Measurements from ENCODE around the gene PKNOX2.

Gene PKNOX2

DNA sequence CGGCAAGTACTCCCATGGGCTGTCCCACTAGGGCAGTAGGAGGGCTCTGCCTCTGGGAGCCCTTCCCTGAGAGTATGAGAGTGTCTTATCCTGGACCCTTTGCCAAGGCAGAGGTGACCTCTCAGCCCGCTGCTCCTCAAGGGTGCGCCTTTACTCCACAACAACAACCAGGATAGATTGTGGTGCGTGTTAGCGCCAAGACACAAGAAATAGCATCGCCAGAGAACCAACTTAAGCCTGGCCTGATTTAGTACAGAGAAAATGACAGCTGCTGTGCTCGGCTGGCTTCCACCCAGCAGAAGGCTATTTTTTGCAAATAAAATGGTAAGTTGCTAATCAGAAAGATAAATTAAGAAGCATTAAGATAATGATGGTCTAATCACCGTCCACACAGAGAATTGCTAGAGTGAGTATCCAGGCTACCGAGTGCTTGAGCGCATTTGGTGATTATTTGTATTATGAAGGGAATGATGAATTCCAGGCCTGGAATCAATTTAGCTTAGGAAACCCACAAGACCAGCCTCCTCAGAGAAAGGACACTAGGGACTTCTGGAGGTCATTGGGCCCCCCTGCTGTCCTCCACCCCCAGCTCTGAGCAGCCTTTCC is 119.8 kb downstream of the PKNOX2 start:
- DNase-seq (ENCODE audit: low read depth in 2 of 2): no peak

DNA sequence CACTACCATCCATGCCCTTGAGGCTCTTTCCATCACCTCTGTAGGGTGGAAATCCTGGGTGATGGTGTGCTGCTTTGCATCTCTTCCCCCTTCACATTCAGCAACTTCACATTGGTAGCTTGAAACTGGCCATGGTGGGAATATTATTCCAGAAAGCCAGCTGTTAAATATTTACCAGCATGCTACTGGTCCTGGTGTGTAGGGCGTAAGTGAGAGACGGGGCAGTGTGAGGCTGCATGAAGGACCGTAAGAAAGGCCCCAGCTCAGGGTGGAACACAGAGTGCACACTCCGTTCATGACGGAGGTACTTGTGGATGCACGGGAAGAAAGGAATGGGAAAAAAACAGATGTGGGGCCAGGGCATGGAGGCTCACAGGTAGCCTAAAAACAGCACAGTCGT is 121.3 kb downstream of the PKNOX2 start:
- DNase-seq (ENCODE audit: low read depth in 2 of 2): no peak

DNA sequence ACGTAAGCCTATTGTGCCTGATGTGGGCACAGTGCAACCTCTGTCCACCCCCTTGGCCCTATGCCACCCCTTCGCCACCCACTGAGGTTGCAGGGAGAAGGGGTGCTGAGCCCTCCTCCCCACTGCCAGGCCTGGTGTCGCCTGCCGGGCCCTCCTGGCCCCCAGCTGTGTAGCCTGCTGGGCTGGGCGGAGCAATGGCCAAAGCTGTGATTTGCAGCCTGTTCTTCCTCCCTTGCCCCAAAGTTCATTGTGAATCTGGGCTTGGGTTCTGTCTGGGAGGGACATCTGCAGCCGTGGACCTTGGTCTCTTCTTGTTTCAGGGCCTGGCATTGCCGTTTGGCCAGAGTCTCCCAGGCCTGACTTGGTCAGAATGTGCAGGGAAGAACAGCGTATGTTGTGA is 121.9 kb downstream of the PKNOX2 start:
- DNase-seq (ENCODE audit: low read depth in 2 of 2): no peak

DNA sequence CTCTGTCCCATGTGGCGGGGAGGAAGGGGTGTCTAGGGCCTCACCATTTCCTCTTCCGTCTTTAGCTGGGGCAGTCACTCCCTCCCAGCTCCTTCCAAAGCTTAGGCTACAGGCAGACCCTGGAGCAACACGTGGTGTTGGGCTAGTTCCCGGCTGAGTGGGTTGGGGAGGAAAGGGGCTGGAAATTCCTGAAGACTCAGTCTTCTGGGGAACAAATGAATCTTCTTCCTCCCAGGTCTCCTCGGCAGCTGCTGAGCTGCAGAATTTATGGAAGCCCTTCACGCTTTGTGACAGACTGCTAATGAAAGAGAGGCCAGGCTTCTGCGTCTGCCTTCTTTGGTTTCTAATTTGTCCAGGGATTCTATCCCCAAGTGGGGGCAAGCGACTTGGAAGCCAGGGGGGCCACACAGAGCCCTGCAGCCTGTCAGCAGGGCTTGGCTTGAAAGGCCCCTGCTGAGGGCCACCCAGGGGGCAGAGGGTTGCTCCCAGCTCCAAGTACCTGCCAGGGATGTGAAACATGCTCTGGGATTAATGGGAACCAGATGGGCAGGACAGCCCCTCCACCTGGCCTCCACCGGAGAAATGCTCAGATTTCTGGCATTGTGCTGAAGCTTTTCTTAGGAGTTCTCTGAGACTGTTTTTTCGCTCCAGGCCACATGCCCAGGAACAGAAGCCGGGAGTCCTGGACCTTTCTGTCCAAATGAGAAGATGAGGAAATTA is 123.1 kb downstream of the PKNOX2 start:
- DNase-seq (ENCODE audit: low read depth in 2 of 2): no peak

DNA sequence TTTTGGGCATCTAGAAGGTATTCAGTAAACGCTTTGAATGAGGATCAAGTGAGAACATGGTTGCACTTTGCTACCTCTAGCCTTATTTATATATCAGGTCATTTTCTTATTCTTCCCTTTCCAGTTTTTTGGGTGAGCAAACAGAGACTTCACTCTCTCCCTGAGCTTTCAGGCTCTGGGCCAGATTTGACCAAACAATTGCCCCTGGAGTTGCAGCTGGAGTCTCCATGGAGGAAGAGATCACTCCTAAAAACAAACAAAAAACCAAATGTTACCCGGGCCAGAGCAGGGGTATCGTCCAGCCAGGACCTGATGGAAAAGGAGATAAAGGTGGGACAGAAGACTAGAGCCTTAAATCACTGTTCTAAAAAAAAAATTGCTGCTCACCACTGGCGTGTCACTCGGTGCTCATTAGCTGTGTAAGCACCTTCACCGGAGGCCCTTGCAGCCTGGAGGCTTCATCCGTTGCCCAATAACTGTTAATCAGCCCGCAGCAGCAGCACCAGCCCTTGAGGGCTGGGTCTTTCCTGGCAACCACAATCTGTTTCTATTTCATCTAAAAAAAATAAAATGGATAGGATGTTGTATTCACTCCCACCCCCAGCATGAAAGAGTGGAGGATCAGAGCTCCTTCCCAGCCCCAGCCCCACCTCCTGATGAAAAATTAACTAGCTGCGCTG is 125.0 kb downstream of the PKNOX2 start:
- DNase-seq (ENCODE audit: low read depth in 2 of 2): no peak

DNA sequence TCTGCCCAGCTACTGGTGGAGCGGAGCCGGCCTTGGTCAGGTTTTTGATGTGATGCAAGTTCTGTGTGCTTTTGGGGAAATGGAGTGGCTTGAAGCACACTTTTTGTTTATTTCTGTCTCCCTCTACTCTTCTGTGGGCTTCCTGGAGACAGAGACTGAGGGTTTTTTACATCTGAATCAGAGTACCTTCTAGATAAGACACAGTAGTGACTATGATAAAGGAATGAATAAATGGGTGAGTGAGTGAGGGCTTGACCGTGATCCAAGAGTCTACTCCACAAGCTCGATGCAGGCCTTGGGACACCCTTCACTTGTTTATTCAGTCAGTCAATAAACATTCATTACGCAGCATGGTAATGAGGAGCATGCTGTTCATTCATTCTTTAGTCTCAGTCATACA is 125.7 kb downstream of the PKNOX2 start:
- no peak for DNase-seq (ENCODE audit: low read depth in 2 of 2)

DNA sequence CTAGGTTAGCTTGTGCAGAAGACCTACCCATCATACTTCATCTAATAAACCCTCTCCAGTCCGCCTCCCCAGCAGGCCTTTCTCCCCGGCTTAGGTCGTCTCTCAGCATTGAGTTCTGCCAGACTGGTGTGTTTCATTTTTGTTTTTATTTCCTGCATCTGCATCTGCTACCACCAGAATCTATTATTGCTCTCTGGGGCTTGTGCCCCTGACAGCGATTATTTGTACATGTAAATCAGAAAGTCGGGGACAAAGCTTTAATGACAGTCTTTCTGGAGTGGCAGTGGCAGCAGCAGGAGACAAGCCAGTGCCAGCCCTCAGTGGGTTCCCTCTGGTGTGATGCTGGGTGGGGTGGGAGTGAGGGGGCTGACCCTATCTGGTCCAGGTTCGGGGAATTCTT is 127.5 kb downstream of the PKNOX2 start:
- no peak for DNase-seq (ENCODE audit: low read depth in 2 of 2)

DNA sequence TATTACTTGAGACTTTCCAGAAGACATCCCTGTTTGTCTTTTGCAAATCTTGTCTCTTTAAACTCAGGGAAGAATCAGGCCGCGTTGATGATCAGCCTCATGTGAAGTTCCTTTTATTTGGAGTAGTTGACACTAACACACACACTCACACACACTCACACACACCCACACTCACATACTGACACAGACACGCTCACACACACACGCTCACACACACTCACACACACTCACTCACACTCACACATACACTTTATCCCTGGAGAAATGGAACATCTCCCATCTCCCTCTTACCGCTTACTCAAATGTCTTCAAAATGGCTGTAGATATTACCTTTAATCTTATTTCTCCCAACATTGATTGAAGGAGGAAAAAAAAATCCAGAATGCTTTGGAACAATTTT is 129.0 kb downstream of the PKNOX2 start:
- no peak for DNase-seq (ENCODE audit: low read depth in 2 of 2)

DNA sequence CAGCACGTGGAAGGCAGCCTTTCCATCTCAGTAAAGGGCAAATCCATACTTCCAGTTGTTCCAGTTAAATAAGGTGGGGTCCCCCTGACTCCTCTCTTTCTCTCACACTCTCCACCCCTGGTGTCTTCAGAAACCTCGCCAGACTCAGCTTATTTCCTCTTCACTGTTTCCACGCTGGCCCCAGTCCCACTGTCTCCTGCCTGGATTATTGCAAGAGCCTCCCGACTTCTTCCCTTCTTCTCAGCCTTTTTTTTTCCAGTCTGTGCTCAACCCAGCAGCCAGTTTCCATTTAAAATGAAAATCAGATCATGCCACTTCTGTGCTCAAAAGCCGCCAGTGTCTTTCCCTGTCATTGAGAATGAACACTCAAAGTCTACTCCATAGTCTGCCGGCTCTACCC is 131.4 kb downstream of the PKNOX2 start:
- DNase-seq (ENCODE audit: low read depth in 2 of 2): no peak

DNA sequence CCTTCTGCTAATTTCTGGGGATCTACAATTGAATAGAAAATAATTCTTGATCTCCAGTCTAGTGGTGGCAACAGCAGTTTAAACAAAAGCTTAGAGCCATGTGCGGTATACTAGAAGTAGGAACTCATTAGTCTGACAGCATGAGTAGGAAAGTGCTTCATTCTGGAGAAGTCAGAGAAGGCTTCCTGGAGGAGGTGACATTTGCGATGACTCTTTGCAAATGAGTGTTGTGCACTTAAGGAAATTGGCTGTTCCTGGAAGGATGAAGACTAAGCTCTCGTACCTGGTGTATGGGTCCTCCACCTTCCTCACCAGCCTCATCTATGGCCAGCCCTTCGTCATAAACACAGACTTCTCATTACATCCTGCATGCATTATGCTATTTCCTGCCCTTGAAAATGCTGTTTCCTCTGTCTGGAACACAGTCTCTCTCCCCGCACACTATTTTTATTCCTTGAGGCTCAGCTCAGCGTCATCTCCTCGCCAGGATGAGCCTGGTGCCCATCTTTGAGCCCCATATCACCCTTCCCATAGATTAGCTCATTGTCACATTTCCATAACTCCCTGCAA is 132.9 kb downstream of the PKNOX2 start:
- DNase-seq (ENCODE audit: low read depth in 2 of 2): no peak

DNA sequence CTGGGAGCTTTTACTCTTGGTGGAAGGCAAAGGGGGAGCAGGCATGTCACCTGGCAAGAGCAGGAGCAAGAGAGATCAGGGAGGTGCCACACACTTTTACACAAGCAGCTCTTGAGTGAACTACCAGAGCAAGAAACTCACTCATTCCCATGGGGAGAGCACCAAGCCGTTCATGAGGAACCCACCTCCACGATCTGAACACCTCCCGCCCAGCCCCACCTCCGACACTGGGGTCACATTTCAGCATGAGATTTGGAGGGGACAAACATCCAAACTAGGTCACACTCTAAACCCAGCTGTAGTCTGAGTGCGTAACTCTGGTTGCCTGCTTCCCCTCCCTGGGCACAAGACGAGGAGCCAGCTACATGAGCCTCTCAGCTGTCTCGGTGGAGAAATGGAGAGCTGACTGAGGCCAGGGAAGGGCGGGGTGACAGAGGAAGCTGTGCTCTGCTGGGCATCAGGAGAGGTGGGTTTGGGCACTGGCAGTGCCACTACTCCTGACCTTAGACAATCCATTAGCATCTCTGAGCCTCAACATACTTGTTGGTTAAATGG is 134.6 kb downstream of the PKNOX2 start:
- DNase-seq (ENCODE audit: low read depth in 2 of 2): no peak

DNA sequence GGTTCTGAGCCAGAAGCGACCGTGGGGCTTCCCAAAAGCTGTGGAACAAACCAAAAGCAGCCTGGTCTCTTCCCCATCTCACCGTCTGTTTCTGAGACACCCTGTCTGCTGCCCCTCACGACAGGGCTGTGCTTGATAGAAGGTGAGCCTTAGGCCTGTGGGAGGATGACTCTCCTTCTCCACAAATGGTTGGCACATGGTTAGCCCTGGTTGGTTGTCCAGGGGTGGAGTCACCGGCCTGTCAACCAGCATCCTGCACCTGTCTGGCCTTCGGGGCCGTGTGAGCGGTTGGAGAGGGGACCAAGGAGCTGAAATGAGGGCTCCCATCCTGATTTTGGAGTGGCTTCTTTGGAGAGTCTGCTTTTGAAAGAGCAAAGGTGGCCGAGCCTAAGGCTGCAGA is 135.3 kb downstream of the PKNOX2 start:
- DNase-seq (ENCODE audit: low read depth in 2 of 2): no peak

DNA sequence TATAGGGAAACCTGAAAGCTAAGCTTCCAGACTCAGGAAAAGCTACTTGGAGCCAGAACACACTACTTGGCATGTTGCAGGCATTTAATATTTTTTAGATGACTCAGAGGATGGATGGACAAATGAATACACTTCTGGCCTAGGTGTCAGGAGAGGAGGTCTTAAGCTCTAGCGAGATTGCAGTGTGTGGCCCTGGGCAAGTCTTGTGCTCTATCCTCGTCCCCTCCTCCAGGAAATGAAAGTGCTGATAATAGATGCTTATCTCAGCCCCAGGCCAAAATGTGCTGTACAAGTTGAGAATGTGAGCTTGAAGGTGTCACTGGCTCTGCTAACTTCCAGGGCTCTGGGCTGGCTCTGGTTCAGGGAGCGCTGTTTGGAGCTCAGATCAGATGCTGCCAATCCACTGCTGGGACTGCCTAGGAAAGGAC is 136.3 kb downstream of the PKNOX2 start:
- DNase-seq (ENCODE audit: low read depth in 2 of 2): no peak

DNA sequence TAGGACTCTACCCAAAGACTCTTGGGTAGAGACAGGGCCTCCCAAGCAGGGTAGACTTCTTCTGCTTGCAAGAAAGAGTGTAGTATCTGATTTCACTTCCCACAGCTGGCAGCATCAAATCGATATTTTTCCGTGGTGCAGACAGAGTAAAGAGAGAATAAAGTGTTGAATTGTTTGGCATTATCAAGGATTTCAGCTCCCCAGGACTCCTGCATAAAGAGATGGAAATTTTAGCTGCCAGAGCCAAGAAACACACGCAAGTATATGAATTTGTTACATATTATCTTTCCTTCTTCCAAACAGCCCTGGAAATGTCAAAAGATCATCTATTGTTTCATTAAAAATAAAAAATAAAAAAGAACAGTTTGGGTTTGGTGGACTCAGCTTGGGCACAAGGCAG is 136.8 kb downstream of the PKNOX2 start:
- no peak for DNase-seq (ENCODE audit: low read depth in 2 of 2)

DNA sequence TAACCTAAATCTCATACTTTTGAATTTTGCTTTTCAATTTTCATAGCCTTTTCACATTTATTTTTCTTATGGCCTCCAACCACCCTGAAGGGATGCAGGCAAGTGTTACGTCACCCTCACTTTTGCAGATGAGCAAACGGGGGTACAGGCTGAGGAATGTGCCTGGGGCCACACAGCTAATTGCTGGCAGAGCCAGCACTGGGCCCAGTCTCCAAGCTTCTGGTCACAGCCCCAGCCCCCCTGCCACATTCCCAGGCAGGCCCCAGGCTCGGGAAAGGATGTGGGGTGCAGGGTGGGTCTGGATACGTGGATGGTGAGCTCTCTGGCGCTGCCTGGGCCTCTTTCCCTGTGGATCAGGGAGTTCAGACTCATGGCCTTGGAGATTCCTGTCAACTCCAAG is 138.6 kb downstream of the PKNOX2 start:
- DNase-seq (ENCODE audit: low read depth in 2 of 2): no peak

DNA sequence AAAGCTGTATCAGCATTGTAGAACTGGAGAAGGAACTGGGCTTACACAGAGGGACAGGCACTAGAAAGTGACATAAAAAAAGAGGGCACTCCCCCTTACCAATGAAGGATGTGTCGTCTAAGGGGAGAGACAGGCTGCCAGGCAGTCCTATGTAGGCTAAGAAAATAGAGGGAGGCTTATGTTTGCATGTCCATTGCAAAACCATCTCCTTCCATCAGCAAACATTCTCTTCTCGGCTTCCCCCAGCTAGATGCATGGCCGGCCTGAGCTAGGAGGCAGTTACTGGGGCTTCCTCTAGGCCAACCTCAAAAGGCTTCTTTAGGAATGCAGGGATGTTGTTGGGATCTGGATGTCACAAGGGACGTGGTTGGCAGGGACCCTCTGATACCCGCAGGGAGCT is 139.1 kb downstream of the PKNOX2 start:
- no peak for DNase-seq (ENCODE audit: low read depth in 2 of 2)

DNA sequence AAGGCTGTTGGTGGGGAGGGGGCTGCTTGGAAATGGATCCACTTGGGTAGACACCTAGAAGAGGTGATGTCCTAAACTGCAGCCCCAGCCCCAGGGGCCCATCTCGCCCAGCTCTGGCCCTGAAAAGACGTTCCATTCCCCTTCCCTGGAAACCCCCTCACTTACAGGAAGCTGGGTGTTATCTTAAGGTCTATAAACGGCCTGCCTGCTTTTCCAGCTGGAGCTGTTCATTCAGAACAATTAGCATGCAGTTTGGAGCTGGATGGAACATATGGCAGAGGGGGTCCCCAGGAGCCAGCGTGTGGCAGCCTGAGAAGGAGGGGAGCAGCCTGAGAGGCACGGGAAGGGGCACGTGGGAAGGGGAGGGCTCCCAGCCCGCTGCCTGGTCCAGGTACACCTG is 139.6 kb downstream of the PKNOX2 start:
- DNase-seq (ENCODE audit: low read depth in 2 of 2): no peak

DNA sequence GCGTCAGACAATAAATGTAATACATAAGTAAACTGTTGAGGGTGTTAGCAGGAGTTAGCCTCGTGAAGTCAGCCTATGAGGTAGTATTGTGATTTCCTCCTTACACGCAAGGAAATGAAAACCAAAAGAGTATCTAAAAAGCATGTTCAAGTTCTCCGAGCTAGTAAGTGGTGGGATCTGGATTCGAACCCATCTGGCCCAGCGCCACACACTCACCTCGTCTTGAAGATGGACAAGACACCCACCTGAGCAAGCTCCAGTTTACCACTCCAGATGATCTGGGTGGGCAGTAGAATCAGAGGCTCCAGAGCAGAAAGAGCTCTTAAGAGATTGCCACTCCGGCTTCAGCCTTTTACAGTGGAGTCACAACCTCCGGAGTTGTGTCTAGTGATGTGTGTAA is 140.3 kb downstream of the PKNOX2 start:
- no peak for DNase-seq (ENCODE audit: low read depth in 2 of 2)

DNA sequence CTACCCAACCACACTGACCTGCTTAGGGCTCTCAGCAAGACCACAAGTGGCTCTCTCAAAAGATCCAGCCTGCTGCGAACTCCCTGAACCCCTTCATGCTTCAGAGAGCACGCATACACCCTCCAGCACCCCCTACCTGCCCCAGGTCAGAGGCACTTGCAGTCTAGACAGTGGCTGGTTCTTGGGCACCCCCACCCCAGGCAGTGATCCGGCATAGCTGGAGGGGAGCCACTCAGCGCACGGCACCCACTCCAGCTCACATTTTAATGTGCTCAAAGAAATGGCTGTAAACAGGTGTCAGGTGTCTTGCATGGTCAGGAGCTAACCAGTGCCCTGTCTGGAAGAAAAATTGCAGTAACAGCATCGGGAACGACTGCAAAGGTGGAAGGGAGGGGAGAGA is 140.8 kb downstream of the PKNOX2 start:
- no peak for DNase-seq (ENCODE audit: low read depth in 2 of 2)

DNA sequence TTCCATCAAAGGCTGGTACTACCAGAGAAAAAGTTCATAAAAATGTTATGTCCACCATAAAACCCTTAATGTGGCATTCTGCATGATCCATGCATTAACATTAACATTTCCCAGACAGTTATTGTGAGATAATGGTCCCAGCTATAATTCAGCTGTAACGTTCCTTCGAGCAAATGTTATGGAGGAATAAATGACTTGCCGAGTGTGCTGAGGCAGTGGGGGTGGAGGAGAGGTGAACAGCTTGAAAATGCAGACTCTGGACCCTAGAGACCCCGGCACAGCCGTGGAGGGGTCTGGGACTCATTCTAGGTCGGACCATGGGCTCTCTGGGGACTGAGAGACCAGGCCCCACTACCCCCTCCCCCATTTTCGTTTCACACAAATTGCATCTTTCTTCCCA is 141.9 kb downstream of the PKNOX2 start:
- no peak for DNase-seq (ENCODE audit: low read depth in 2 of 2)

DNA sequence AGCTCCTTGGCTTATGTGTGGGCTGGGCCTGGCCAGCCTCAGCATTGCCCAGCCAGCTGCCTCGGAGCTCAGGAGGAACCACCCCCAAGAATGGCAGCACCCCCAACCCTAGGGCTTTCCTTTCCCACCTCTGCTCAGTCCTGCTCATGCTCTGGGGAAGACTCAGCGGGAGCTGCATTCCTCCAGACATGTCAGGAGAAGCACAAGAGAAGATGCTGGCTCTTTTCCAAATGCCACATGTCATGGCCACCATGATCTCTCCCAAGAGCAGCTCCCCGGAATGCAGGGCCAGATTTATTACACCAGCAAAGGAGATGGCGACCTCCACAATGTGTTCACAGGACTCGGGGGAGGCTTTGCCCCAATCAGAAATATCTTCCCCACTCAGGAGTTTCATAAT is 143.7 kb downstream of the PKNOX2 start:
- no peak for DNase-seq (ENCODE audit: low read depth in 2 of 2)

DNA sequence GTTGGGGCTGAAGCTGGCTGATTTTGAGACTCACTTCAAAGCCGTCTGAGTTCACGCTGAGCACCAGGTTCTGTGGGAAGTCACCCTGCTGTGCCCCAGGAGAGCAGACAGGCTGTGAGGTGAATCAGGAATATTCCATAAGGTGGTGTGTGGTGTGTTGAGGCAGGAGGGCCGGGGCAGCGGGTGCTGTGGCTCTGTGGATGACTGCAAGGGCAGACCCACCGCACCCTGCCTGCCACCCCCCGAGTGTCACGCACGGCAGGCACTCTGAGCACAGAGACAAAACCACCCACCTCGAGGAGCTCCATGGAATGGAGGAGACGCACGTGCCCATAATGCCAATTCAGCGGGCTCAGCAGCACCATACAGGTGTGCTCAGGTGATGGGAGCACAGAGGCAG is 147.8 kb downstream of the PKNOX2 start:
- no peak for DNase-seq (ENCODE audit: low read depth in 2 of 2)

DNA sequence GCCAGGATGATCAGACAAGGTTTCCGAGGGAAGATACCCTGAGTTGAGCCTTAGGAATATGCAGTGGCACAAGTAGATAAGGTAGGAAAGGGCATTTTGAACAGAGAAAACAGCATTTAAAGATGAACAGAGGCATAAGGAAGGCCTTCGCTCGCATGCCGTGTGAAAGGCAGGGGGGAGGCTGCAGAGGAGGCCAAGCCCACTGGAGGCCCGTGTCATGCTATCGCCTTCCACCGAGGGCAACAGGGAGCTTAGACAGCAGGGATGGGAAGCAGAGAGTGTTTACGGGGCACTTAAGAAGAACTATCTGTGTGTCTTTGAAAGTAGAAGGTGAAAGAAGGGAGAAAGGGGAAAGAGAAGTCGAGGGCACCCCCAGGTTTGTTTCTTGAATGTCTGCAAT is 148.3 kb downstream of the PKNOX2 start:
- DNase-seq (ENCODE audit: low read depth in 2 of 2): no peak
